Measurements from ENCODE around the gene RSF1. TPM values are rescaled to one million over a fixed set of nuclear protein-coding genes. Genes with fewer than 3 reads are reported as not detected.

RSF1 gene
- total RNA-seq, 2 experiments from 2014 or later = 33.5 to 78.8 TPM

GRCh38 chr11:77779935-77780334 lies 40.6 kb downstream of the RSF1 start:
- H3K4me1 ChIP-seq (ENCODE audit: insufficient read depth, low read length, poor library complexity, severe bottlenecking) = peaks cover 15% of the 10 kb centered on the region
- no peaks in the 10 kb centered on the region for H3K9me3 ChIP-seq (ENCODE audit: low read length)
- peaks cover 9% of the 10 kb centered on the region; the same call in 1 of the 2 replicates for H4K20me1 ChIP-seq (ENCODE audit: insufficient read depth, low read length)
- H2AFZ ChIP-seq (ENCODE audit: low read length) = no peak overlapping the region
- no peak overlapping the region for H3K27ac ChIP-seq (ENCODE audit: low read depth, low read length, poor library complexity, severe bottlenecking)
- peaks cover 71% of the 10 kb centered on the region; the same call in 1 of the 2 replicates for H3K79me2 ChIP-seq (ENCODE audit: insufficient read depth, low read depth, low read length)
- DNase-seq (ENCODE audit: low spot score) = no peak
- BruUV-seq (replicated peaks) = no TSS peak
- no peak overlapping the region for H3K4me3 ChIP-seq (ENCODE audit: low read depth, low read length, poor library complexity, severe bottlenecking)
- no peaks in the 10 kb centered on the region for H3K9me2 ChIP-seq (ENCODE audit: insufficient read depth, low read length)
- intact Hi-C loops (cut with micrococcal nuclease; ENCODE audit: unreplicated experiment) = loop anchor here (5.0 kb wide), 1 partner anchor 267 kb away; no protein-coding TSS in a partner anchor
- ChIA-PET CTCF (ENCODE audit: unreplicated experiment) (no interaction called here), POLR2A (no interaction called here)
- no peak for TF ChIP-seq EZH2phosphoT487 (IDR thresholded peaks at IDR 0.05; ENCODE audit: borderline replicate concordance, low read depth, low read length)
- TF ChIP-seq CTCF (conservative IDR thresholded peaks at IDR 0.05; ENCODE audit: low read length) = no peak
- H3K4me2 ChIP-seq (ENCODE audit: low read length) = no peak overlapping the region
- peaks cover 19% of the 10 kb centered on the region for H3K36me3 ChIP-seq (ENCODE audit: insufficient read depth, low read length)

- Histone ChIP-seq H3K79me2 (ENCODE audit: insufficient read depth, low read depth, low read length) (peaks cover 63% of the 10 kb centered on the region; the same call in 1 of the 2 replicates), H3K4me3 (ENCODE audit: low read depth, low read length, poor library complexity, severe bottlenecking) (no peak overlapping the region), H2AFZ (ENCODE audit: low read length) (no peak overlapping the region), H3K4me1 (ENCODE audit: insufficient read depth, low read length, poor library complexity, severe bottlenecking) (peaks cover 10% of the 10 kb centered on the region), H3K4me2 (ENCODE audit: low read length) (no peak overlapping the region), H3K9me2 (ENCODE audit: insufficient read depth, low read length) (no peaks in the 10 kb centered on the region), H4K20me1 (ENCODE audit: insufficient read depth, low read length) (peaks cover 9% of the 10 kb centered on the region; the same call in 1 of the 2 replicates), H3K36me3 (ENCODE audit: insufficient read depth, low read length) (peaks cover 19% of the 10 kb centered on the region), H3K9me3 (ENCODE audit: low read length) (no peaks in the 10 kb centered on the region), H3K27ac (ENCODE audit: low read depth, low read length, poor library complexity, severe bottlenecking) (no peak overlapping the region)
- BruUV-seq (replicated peaks) = no TSS peak
- DNase-seq (ENCODE audit: low spot score) = no peak
- TF ChIP-seq EZH2phosphoT487 (IDR thresholded peaks at IDR 0.05; ENCODE audit: borderline replicate concordance, low read depth, low read length) = no peak
- TF ChIP-seq CTCF (conservative IDR thresholded peaks at IDR 0.05; ENCODE audit: low read length) = no peak
- intact Hi-C loops (cut with micrococcal nuclease; ENCODE audit: unreplicated experiment) = loop anchor here (5.0 kb wide), 1 partner anchor 269 kb away; no protein-coding TSS in a partner anchor
- POLR2A ChIA-PET = interaction anchor here (0.7 kb wide), 1 partner anchor 222 kb away, joined by 3 read pairs; no protein-coding TSS in a partner anchor
- CTCF ChIA-PET (ENCODE audit: unreplicated experiment) = interaction anchor here (0.5 kb wide), 1 partner anchor 332 kb away, joined by 3 read pairs; no protein-coding TSS in a partner anchor
Measured at GRCh38 chr11:77778549-77778948, 42.0 kb downstream of the RSF1 start.

GRCh38 chr11:77778118-77778517 lies 42.4 kb downstream of the RSF1 start:
- no TSS peak for BruUV-seq (replicated peaks)
- ChIA-PET CTCF (ENCODE audit: unreplicated experiment) (no interaction called here), POLR2A (no interaction called here)
- Histone ChIP-seq H3K27ac (ENCODE audit: low read depth, low read length, poor library complexity, severe bottlenecking) (no peak overlapping the region), H3K4me1 (ENCODE audit: insufficient read depth, low read length, poor library complexity, severe bottlenecking) (peaks cover 6% of the 10 kb centered on the region), H3K9me3 (ENCODE audit: low read length) (no peaks in the 10 kb centered on the region), H3K36me3 (ENCODE audit: insufficient read depth, low read length) (peaks cover 19% of the 10 kb centered on the region), H4K20me1 (ENCODE audit: insufficient read depth, low read length) (peaks cover 9% of the 10 kb centered on the region; the same call in 1 of the 2 replicates), H3K79me2 (ENCODE audit: insufficient read depth, low read depth, low read length) (peaks cover 63% of the 10 kb centered on the region; the same call in 1 of the 2 replicates), H3K4me2 (ENCODE audit: low read length) (no peak overlapping the region), H3K9me2 (ENCODE audit: insufficient read depth, low read length) (no peaks in the 10 kb centered on the region), H2AFZ (ENCODE audit: low read length) (no peak overlapping the region), H3K4me3 (ENCODE audit: low read depth, low read length, poor library complexity, severe bottlenecking) (no peak overlapping the region)
- intact Hi-C loops (cut with micrococcal nuclease; ENCODE audit: unreplicated experiment) = loop anchor here (5.0 kb wide), 1 partner anchor 269 kb away; no protein-coding TSS in a partner anchor
- no peak for DNase-seq (ENCODE audit: low spot score)
- TF ChIP-seq CTCF (conservative IDR thresholded peaks at IDR 0.05; ENCODE audit: low read length) (no peak), EZH2phosphoT487 (IDR thresholded peaks at IDR 0.05; ENCODE audit: borderline replicate concordance, low read depth, low read length) (no peak)

Data from OCI-LY7 (cell line).